IMR-90 (cell line): ENCODE results near the gene RMND5B. TPM values are rescaled to one million over a fixed set of nuclear protein-coding genes. Genes with fewer than 3 reads are reported as not detected.
"Not testable (repeated sequence)": the region's sequence is repeated elsewhere in the genome, so short reads cannot be mapped to it uniquely, and the experiment has no call there.

Source experiments
- ATAC-seq: fragments of 200-7000 bp; cut with Tn5 transposase; 2 replicates; pipeline ENCODE4 v1.9.1; 2020; ENCODE audit warnings: low read depth, mild to moderate bottlenecking, moderate library complexity
- BruUV-seq: library from RNA; stranded (reverse); fragments of 400-500 nt; replicated peaks from 2 replicates; lab custom pipeline; 2021; lab: Mats Ljungman, UMichigan
- CTCF ChIA-PET: fragments of 300-600 bp; formaldehyde crosslinking; extraction: SDS; loops from one replicate; lab custom pipeline; 2021; ENCODE audit warnings: antibody characterized with exemption; lab: Yijun Ruan, JAX
- POLR2A ChIA-PET: fragments of 300-600 bp; sonication (Branson Sonifier 250); formaldehyde crosslinking; loops from one replicate; lab custom pipeline; 2022; ENCODE audit warnings: antibody characterized with exemption; ENCODE audit not compliant: unreplicated experiment; lab: Charles Lee
- DNase-seq: peaks from one replicate; pipeline ENCODE4 v3.0.0; 2013
- H2AFZ ChIP-seq: replicated peaks from 2 replicates; pipeline ENCODE3; 2013; ENCODE audit warnings: low read length, mild to moderate bottlenecking; ENCODE audit not compliant: poor library complexity
- H2AK5ac ChIP-seq: 2 replicates; pipeline ENCODE4 v1.6.1; 2013; ENCODE audit warnings: low read depth, low read length, inconsistent platforms
- H2AK9ac ChIP-seq: replicated peaks from 2 replicates; pipeline ENCODE3; 2013; ENCODE audit warnings: mild to moderate bottlenecking, low read depth, low read length, moderate library complexity; ENCODE audit not compliant: poor library complexity
- H2BK120ac ChIP-seq: 2 replicates; pipeline ENCODE4 v1.6.1; 2013; ENCODE audit warnings: low read depth, low read length, inconsistent platforms
- H2BK15ac ChIP-seq: 3 replicates; pipeline ENCODE4 v1.6.1; 2013; ENCODE audit warnings: low read depth, low read length, inconsistent platforms
- H2BK20ac ChIP-seq: 2 replicates; pipeline ENCODE4 v1.6.1; 2013; ENCODE audit warnings: low read depth, mild to moderate bottlenecking, inconsistent platforms, low read length, moderate library complexity
- H2BK5ac ChIP-seq: 2 replicates; pipeline ENCODE4 v1.6.1; 2013; ENCODE audit warnings: mild to moderate bottlenecking, low read depth, low read length, inconsistent platforms; ENCODE audit not compliant: poor library complexity, severe bottlenecking
- H3K14ac ChIP-seq: replicated peaks from 2 replicates; pipeline ENCODE4 v1.6.1; 2013; ENCODE audit warnings: low read depth, low read length, inconsistent platforms
- H3K18ac ChIP-seq: 2 replicates; pipeline ENCODE4 v1.6.1; 2013; ENCODE audit warnings: low read depth, low read length, control low read depth
- H3K23ac ChIP-seq: 2 replicates; pipeline ENCODE4 v1.6.1; 2013; ENCODE audit warnings: low read depth, low read length, inconsistent platforms
- H3K27ac ChIP-seq: 2 replicates; pipeline ENCODE4 v1.5.1; 2013; ENCODE audit warnings: mild to moderate bottlenecking, control low read depth, low read length; ENCODE audit not compliant: insufficient read depth
- H3K27me3 ChIP-seq: 2 replicates; pipeline ENCODE4 v1.6.1; 2013; ENCODE audit warnings: low read length; ENCODE audit not compliant: control insufficient read depth, insufficient read depth
- H3K36me3 ChIP-seq: 2 replicates; pipeline ENCODE4 v1.6.1; 2013; ENCODE audit warnings: low read length, mixed read lengths; ENCODE audit not compliant: control insufficient read depth, insufficient read depth
- H3K4ac ChIP-seq: 2 replicates; pipeline ENCODE4 v1.6.1; 2013; ENCODE audit warnings: low read depth, low read length, inconsistent platforms
- H3K4me1 ChIP-seq: 2 replicates; pipeline ENCODE4 v1.6.1; 2013; ENCODE audit warnings: low read length, mixed read lengths; ENCODE audit not compliant: control insufficient read depth, insufficient read depth
- H3K4me2 ChIP-seq: 2 replicates; pipeline ENCODE4 v1.6.1; 2013; ENCODE audit warnings: low read depth, mild to moderate bottlenecking, control low read depth, low read length, moderate library complexity
- H3K4me3 ChIP-seq: 2 replicates; pipeline ENCODE4 v1.5.1; 2013; ENCODE audit warnings: low read depth, mild to moderate bottlenecking, control low read depth, low read length, moderate library complexity; ENCODE audit not compliant: insufficient read depth
- H3K56ac ChIP-seq: 2 replicates; pipeline ENCODE4 v1.6.1; 2013; ENCODE audit warnings: low read length, inconsistent platforms; ENCODE audit not compliant: insufficient read depth; ENCODE audit errors: extremely low read depth
- H3K79me1 ChIP-seq, 2 experiments: 2 replicates each; pipeline ENCODE4 v1.6.1; 2013; ENCODE audit warnings: low read length in 2 of 2, inconsistent platforms in 1 of 2, low read depth in 1 of 2
- H3K9ac ChIP-seq: 2 replicates; pipeline ENCODE4 v1.6.1; 2013; ENCODE audit warnings: low read depth, low read length, control low read depth
- H3K9me1 ChIP-seq: 2 replicates; pipeline ENCODE4 v1.6.1; 2013; ENCODE audit warnings: low read length, inconsistent platforms; ENCODE audit not compliant: insufficient read depth
- H3K9me3 ChIP-seq: 2 replicates; pipeline ENCODE4 v1.6.1; 2013; ENCODE audit warnings: low read length; ENCODE audit not compliant: control insufficient read depth, insufficient read depth
- H4K20me1 ChIP-seq: 2 replicates; pipeline ENCODE4 v1.6.1; 2013; ENCODE audit warnings: low read length, inconsistent platforms; ENCODE audit not compliant: insufficient read depth
- H4K5ac ChIP-seq: 2 replicates; pipeline ENCODE4 v1.6.1; 2013; ENCODE audit warnings: mild to moderate bottlenecking, low read depth, low read length, control low read depth
- H4K8ac ChIP-seq, 2 experiments: 2 replicates each; pipeline ENCODE4 v1.6.1; 2013; ENCODE audit warnings: low read depth in 2 of 2, low read length in 2 of 2, control low read depth in 1 of 2, inconsistent platforms in 1 of 2
- H4K91ac ChIP-seq: 2 replicates; pipeline ENCODE4 v1.6.1; 2013; ENCODE audit warnings: low read depth, low read length, inconsistent platforms; ENCODE audit not compliant: insufficient read depth
- CTCF ChIP-seq: conservative IDR thresholded peaks from 2 replicates; pipeline ENCODE4 v1.5.1; 2012; ENCODE audit warnings: mild to moderate bottlenecking, low read depth, low read length, improper control_type of control experiment
- MXI1 ChIP-seq: IDR thresholded peaks from 2 replicates; pipeline ENCODE4 v1.6.1; 2012; ENCODE audit warnings: low read depth, mild to moderate bottlenecking, low read length, moderate library complexity, borderline replicate concordance
- NFE2L2 ChIP-seq: fragments of 150-350 bp; IDR thresholded peaks from 2 replicates; pipeline ENCODE4 v1.6.1; 2016; ENCODE audit warnings: low read depth, mild to moderate bottlenecking, low read length
- RAD21 ChIP-seq: IDR thresholded peaks from 2 replicates; pipeline ENCODE4 v1.6.1; 2012; ENCODE audit warnings: low read length, improper control_type of control experiment
- WGBS, 2 experiments: methylation state at CpG; one replicate each; pipeline versions ENCODE4 v1.1.5 to v1.1.7; 2013; ENCODE audit warnings: missing lambda C conversion rate in 2 of 2; ENCODE audit not compliant: insufficient read length in 1 of 2; ENCODE audit errors: extremely low coverage in 2 of 2; 5-methylcytosine and 5-hydroxymethylcytosine counted together
- dilution Hi-C: fragments of 300-500 bp; cut with HindIII; formaldehyde crosslinking; loops from one replicate; pipeline ENCODE4 v1.14.3; 2018; ENCODE audit warnings: low sequenced_read_pairs; ENCODE audit not compliant: unreplicated experiment
- in situ Hi-C: fragments of 300-500 bp; cut with MboI; formaldehyde crosslinking; loops from 3 replicates; pipeline ENCODE4 v1.14.3; 2019; ENCODE audit warnings: low sequenced_read_pairs, inconsistent platforms, mixed read lengths
- intact Hi-C: fragments of 100-400 bp; cut with micrococcal nuclease; formaldehyde crosslinking; loops from 2 replicates; pipeline ENCODE4 v1.10.0; 2022
- polyA plus RNA-seq, 3 experiments: library from polyadenylated mRNA; depleted of rRNA; stranded (reverse); fragments of >200 nt; gene quantifications; 2 replicates each; pipeline ENCODE4 v1.2.3, GENCODE V29; 2012; ENCODE audit warnings: low replicate concordance in 1 of 3
- total RNA-seq: library from RNA; depleted of rRNA; stranded (reverse); fragments of >200 nt; gene quantifications from 2 replicates; pipeline ENCODE4 v1.2.3, GENCODE V29; 2012
- TF ChIP-seq, protein P1 (sequence below): fragments of 150-350 bp; IDR thresholded peaks from 2 replicates; pipeline ENCODE4 v1.6.1; 2017; ENCODE audit warnings: mild to moderate bottlenecking, antibody characterized with exemption, low read length, low read depth

RMND5B gene
- total and polyA plus RNA-seq, 2 of the 4 experiments (the other 2 are of a cell fraction), result 14.0 to 19.5 TPM

- no peak for ATAC-seq
- H3K27me3 ChIP-seq, result peaks cover 26% of the 10 kb centered on the region
- H3K9me1 ChIP-seq, result no peaks in the 10 kb centered on the region
- no peaks in the 10 kb centered on the region for H3K79me1 ChIP-seq
- H4K8ac ChIP-seq, result no peak overlapping the region
- H3K23ac ChIP-seq, result no peak overlapping the region
- no peaks in the 10 kb centered on the region for H4K20me1 ChIP-seq
- H3K56ac ChIP-seq, result no peak overlapping the region
- H3K9me3 ChIP-seq, result peaks cover 5% of the 10 kb centered on the region; the same call in 1 of the 2 replicates
- no peak overlapping the region for H3K4me3 ChIP-seq
- no peak overlapping the region for H3K27ac ChIP-seq
- no peak overlapping the region for H2AK5ac ChIP-seq
- H3K36me3 ChIP-seq, result no peaks in the 10 kb centered on the region
- POLR2A ChIA-PET, result no interaction called here
- no peak overlapping the region for H3K14ac ChIP-seq
- H3K9ac ChIP-seq, result no peak overlapping the region
- H3K4ac ChIP-seq, result no peak overlapping the region
- no peak overlapping the region for H2AK9ac ChIP-seq
- 17% methylated on average over 1 of the region's 25 CpGs; no CpG with 5 or more reads in 1 of the 2 experiments for WGBS, 2 experiments
- dilution Hi-C loops, result no loop called here
- no peak overlapping the region for H3K18ac ChIP-seq
- H2BK120ac ChIP-seq, result no peak overlapping the region
- H3K4me1 ChIP-seq, result no peaks in the 10 kb centered on the region
- intact Hi-C loops, result no loop called here
- H2BK5ac ChIP-seq, result no peak overlapping the region
- H3K4me2 ChIP-seq, result no peak overlapping the region
- no peak for DNase-seq
- no peak for TF ChIP-seq CTCF
- no peak for TF ChIP-seq MXI1
- TF ChIP-seq NFE2L2, result no peak
- TF ChIP-seq, protein P1, sequence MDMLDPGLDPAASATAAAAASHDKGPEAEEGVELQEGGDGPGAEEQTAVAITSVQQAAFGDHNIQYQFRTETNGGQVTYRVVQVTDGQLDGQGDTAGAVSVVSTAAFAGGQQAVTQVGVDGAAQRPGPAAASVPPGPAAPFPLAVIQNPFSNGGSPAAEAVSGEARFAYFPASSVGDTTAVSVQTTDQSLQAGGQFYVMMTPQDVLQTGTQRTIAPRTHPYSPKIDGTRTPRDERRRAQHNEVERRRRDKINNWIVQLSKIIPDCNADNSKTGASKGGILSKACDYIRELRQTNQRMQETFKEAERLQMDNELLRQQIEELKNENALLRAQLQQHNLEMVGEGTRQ, result no peak
- no peak for TF ChIP-seq RAD21
- CTCF ChIA-PET, result no interaction called here
- no peak overlapping the region for H4K91ac ChIP-seq
- H4K5ac ChIP-seq, result no peak overlapping the region
- no peak overlapping the region for H2AFZ ChIP-seq
- H2BK15ac ChIP-seq, result no peak overlapping the region
- no TSS peak for BruUV-seq
- in situ Hi-C loops, result no loop called here
- no peak overlapping the region for H2BK20ac ChIP-seq
Observed at GRCh38 chr5:178086266-178086665, 44.5 kb upstream of the RMND5B start.

DNA sequence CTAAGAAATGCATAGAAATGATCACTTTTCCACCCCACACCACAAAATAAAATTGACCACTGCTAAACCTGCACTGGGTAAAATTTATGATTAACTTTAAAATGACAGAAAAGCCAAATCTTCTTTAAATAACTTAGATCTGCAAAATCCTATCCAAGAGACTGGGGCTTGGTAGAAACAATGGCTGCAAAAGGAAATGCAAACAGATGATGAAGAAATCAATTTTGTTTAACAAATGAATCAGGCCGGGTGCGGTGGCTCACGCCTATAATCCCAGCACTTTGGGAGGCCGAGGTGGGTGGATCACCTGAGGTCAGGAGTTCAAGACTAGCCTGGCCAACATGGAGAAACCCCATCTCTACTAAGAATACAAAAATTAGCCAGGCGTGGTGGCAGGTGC lies 43.6 kb upstream of the RMND5B start:
- H2BK15ac ChIP-seq, H3K18ac ChIP-seq, H2AK9ac ChIP-seq, ATAC-seq, H3K36me3 ChIP-seq, H3K23ac ChIP-seq, H3K4me1 ChIP-seq, H2BK120ac ChIP-seq, BruUV-seq, intact Hi-C loops, H3K27ac ChIP-seq, H4K20me1 ChIP-seq, H3K14ac ChIP-seq, H4K8ac ChIP-seq, dilution Hi-C loops, H3K4ac ChIP-seq, H2AFZ ChIP-seq, H3K4me3 ChIP-seq, DNase-seq, H2AK5ac ChIP-seq, H3K9ac ChIP-seq, H4K5ac ChIP-seq, H3K56ac ChIP-seq, H4K91ac ChIP-seq, H3K9me3 ChIP-seq, H3K9me1 ChIP-seq, H2BK5ac ChIP-seq, POLR2A ChIA-PET, in situ Hi-C loops, H3K4me2 ChIP-seq, H3K79me1 ChIP-seq, H2BK20ac ChIP-seq: not testable (repeated sequence)
- no CpG with 5 or more reads among the region's 5 CpGs for WGBS, 2 experiments
- H3K27me3 ChIP-seq, result peaks cover 22% of the 10 kb centered on the region
- CTCF ChIA-PET, result interaction anchor here (0.7 kb wide), 1 partner anchor 11 kb away, joined by 3 read pairs; no protein-coding TSS in a partner anchor
